ENCODE results near the gene WDR91.
"Not testable (repeated sequence)": the region's sequence is repeated elsewhere in the genome, so short reads cannot be mapped to it uniquely, and the experiment has no call there.

WDR91 gene

DNA sequence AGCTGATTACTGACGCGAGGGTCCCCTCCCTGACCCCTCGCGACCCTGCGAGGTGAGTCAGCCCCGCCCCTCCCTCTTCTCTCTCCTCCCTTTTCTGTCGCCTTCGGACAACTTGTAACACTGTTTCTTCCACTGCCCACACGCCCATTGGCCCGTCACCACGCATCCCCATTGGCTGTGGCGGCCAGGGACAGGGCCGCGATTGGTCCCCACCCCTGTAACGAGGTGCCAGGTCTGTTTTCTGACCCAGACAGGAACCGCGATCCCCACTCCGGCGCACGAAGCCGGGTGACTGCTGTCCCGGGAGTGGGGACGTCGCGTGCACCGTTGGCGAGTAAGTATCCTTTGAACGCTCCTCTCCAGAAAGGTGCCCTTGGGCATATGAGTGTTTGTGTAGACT is 22.2 kb upstream of the WDR91 start, which contains the start of gene STRA8:
STRA8 (plus strand) TSS at position 269 of the 400 bp plus-strand sequence. CDS start 6,687 bp downstream, outside the sequence.
- H3K9me3 ChIP-seq (ENCODE audit: control insufficient read depth, insufficient read depth, low read length): no peaks in the 10 kb centered on the region
- no CpG with 5 or more reads among the region's 28 CpGs for WGBS (ENCODE audit: insufficient coverage, insufficient read length)
- no peaks in the 10 kb centered on the region for H3K27me3 ChIP-seq (ENCODE audit: control insufficient read depth, insufficient read depth, low read length)
- H3K4me3 ChIP-seq (ENCODE audit: low read length): no peak within 1 kb of the TSS
- H3K27ac ChIP-seq (ENCODE audit: low read length): no peak within 1 kb of the TSS
- H3K36me3 ChIP-seq (ENCODE audit: control insufficient read depth, insufficient read depth, low read length): no peaks in the 10 kb centered on the region
- H3K4me1 ChIP-seq (ENCODE audit: control insufficient read depth, insufficient read depth, low read length): no peaks in the 10 kb centered on the region
- no peak for DNase-seq (ENCODE audit: low read depth, low spot score)

- no peaks in the 10 kb centered on the region for H3K36me3 ChIP-seq (ENCODE audit: control insufficient read depth, insufficient read depth, low read length)
- no peak for DNase-seq (ENCODE audit: low read depth, low spot score)
- H3K9me3 ChIP-seq (ENCODE audit: control insufficient read depth, insufficient read depth, low read length): no peaks in the 10 kb centered on the region
- no CpG with 5 or more reads among the region's 13 CpGs for WGBS (ENCODE audit: insufficient coverage, insufficient read length)
- no peaks in the 10 kb centered on the region for H3K4me1 ChIP-seq (ENCODE audit: control insufficient read depth, insufficient read depth, low read length)
- no peak overlapping the region for H3K4me3 ChIP-seq (ENCODE audit: low read length)
- H3K27me3 ChIP-seq (ENCODE audit: control insufficient read depth, insufficient read depth, low read length): no peaks in the 10 kb centered on the region
- no peak overlapping the region for H3K27ac ChIP-seq (ENCODE audit: low read length)
Measured at GRCh38 chr7:135232720-135233119, 21.4 kb upstream of the WDR91 start.

DNA sequence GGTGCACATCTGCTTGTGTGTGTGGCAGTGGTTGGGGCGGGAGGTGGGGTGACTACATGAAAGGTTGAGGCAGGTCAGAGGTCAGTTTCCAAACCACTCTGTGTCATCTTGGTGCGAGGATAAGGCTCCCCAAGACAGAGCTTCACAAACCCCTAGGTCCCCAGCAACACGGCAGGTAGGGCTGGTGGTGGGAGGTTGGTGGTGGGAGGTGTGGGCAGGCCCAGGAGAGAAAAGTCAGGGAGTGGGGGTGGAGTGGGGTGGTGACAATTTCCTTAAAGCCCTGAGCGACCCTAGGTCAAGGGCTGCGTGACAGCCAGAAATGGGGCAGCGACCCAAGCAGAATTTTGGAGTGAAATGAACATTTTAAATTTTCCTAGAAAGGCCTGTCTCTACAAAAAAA is 20.8 kb upstream of the WDR91 start:
- no peak for DNase-seq (ENCODE audit: low read depth, low spot score)
- no peaks in the 10 kb centered on the region for H3K9me3 ChIP-seq (ENCODE audit: control insufficient read depth, insufficient read depth, low read length)
- no CpG with 5 or more reads among the region's 6 CpGs for WGBS (ENCODE audit: insufficient coverage, insufficient read length)
- H3K4me1 ChIP-seq (ENCODE audit: control insufficient read depth, insufficient read depth, low read length): no peaks in the 10 kb centered on the region
- H3K4me3 ChIP-seq (ENCODE audit: low read length): no peak overlapping the region
- no peak overlapping the region for H3K27ac ChIP-seq (ENCODE audit: low read length)
- no peaks in the 10 kb centered on the region for H3K36me3 ChIP-seq (ENCODE audit: control insufficient read depth, insufficient read depth, low read length)
- no peaks in the 10 kb centered on the region for H3K27me3 ChIP-seq (ENCODE audit: control insufficient read depth, insufficient read depth, low read length)

GRCh38 chr7:135231686-135232085 is 20.4 kb upstream of the WDR91 start:
- Histone ChIP-seq H3K9me3 (ENCODE audit: control insufficient read depth, insufficient read depth, low read length) (no peaks in the 10 kb centered on the region), H3K4me3 (ENCODE audit: low read length) (no peak overlapping the region), H3K36me3 (ENCODE audit: control insufficient read depth, insufficient read depth, low read length) (no peaks in the 10 kb centered on the region), H3K27ac (ENCODE audit: low read length) (no peak overlapping the region), H3K27me3 (ENCODE audit: control insufficient read depth, insufficient read depth, low read length) (no peaks in the 10 kb centered on the region), H3K4me1 (ENCODE audit: control insufficient read depth, insufficient read depth, low read length) (no peaks in the 10 kb centered on the region)
- no peak for DNase-seq (ENCODE audit: low read depth, low spot score)

DNA sequence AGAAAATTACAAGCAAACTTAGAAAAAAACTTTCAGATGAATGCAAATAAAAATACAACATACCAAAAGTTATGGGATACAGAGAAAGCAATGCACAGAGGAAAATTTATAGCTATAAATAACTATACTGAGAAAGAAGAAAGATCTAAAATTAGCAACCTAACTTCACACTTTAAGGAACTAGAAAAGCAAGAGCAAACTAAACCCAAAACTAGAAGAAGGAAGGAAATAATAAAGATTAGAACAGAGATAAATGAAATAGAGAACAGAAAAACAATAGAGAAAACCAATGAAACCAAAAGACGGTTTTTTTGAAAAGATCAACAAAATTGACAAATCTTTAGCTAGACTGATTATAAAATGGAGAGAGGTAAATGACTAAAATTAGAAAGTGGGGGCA is 12.7 kb upstream of the WDR91 start:
- H3K4me1 ChIP-seq (ENCODE audit: control insufficient read depth, insufficient read depth, low read length): no peaks in the 10 kb centered on the region
- H3K36me3 ChIP-seq (ENCODE audit: control insufficient read depth, insufficient read depth, low read length): no peaks in the 10 kb centered on the region
- no peak overlapping the region for H3K27ac ChIP-seq (ENCODE audit: low read length)
- no peaks in the 10 kb centered on the region for H3K9me3 ChIP-seq (ENCODE audit: control insufficient read depth, insufficient read depth, low read length)
- DNase-seq (ENCODE audit: low read depth, low spot score): no peak
- no peak overlapping the region for H3K4me3 ChIP-seq (ENCODE audit: low read length)
- no peaks in the 10 kb centered on the region for H3K27me3 ChIP-seq (ENCODE audit: control insufficient read depth, insufficient read depth, low read length)
- WGBS (ENCODE audit: insufficient coverage, insufficient read length): no CpG with 5 or more reads among the region's 1 CpG

DNA sequence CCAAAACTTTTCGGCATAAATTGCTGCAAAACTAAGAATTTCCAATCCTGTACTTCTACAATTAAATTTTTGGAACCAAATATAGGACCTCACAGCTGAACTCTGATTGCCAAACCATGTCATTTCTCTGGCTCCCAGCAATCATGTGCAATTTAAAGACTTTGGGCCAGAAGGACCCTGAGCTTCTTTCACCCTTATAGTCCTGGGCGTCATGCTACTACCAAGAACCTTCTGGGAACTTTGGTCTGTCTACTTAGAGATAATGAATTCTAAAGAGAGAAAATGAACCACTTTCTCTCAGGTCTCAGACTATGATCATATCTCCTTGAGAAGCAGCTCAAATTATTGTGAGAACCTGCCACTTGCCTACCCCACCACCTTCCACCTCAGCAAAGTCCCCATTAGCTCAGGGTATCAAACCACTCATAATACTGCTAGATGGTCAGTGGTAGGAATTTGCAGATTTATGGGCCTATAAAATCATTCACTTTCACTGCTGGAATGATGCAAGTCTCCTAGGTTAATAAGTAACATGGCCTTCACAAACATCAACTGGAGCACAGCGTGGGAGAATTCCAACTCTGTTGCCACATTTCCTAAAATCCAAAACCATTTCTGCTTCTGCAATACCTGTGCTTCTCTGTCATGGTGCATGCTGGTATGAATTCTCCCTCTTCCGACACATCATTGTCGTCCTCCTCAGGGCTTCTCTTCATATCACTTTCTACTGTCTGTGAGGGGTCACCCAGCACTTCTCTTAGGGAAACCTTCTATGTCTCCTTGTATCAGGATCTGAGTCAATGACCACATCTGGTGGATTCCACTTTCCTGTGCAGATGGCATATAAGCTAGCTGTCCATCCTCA is 6.6 kb upstream of the WDR91 start:
- H3K27me3 ChIP-seq (ENCODE audit: control insufficient read depth, insufficient read depth, low read length): no peaks in the 10 kb centered on the region
- H3K27ac ChIP-seq (ENCODE audit: low read length): no peak overlapping the region
- no peak overlapping the region for H3K4me3 ChIP-seq (ENCODE audit: low read length)
- H3K36me3 ChIP-seq (ENCODE audit: control insufficient read depth, insufficient read depth, low read length): no peaks in the 10 kb centered on the region
- H3K4me1 ChIP-seq (ENCODE audit: control insufficient read depth, insufficient read depth, low read length): peaks cover 2% of the 10 kb centered on the region; the same call in 1 of the 2 replicates
- no peaks in the 10 kb centered on the region for H3K9me3 ChIP-seq (ENCODE audit: control insufficient read depth, insufficient read depth, low read length)
- WGBS (ENCODE audit: insufficient coverage, insufficient read length): no CpG with 5 or more reads among the region's 5 CpGs
- no peak for DNase-seq (ENCODE audit: low read depth, low spot score)

DNA sequence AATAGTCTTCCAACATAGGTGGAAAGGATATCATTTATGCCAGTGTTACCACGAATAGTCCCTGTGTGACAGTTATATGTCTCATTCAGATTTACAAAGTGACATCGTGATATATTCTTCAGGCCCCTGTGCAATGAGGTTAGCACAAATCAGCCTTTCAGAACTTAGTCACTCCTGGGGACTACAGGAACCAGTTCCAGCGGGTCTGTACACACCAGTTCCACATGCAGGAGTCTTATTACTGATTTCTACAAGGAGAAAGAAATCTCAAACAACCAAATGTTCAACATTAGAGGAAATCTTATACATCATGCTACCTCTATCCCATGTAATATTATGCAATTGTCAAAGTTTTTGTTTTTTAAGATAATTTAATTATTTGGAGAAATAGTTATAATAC is 4.4 kb upstream of the WDR91 start:
- H3K27me3 ChIP-seq (ENCODE audit: control insufficient read depth, insufficient read depth, low read length): no peaks in the 10 kb centered on the region
- H3K4me3 ChIP-seq (ENCODE audit: low read length): no peak overlapping the region
- peaks cover 2% of the 10 kb centered on the region; the same call in 1 of the 2 replicates for H3K4me1 ChIP-seq (ENCODE audit: control insufficient read depth, insufficient read depth, low read length)
- no peaks in the 10 kb centered on the region for H3K9me3 ChIP-seq (ENCODE audit: control insufficient read depth, insufficient read depth, low read length)
- H3K27ac ChIP-seq (ENCODE audit: low read length): no peak overlapping the region
- no peak for DNase-seq (ENCODE audit: low read depth, low spot score)
- no peaks in the 10 kb centered on the region for H3K36me3 ChIP-seq (ENCODE audit: control insufficient read depth, insufficient read depth, low read length)
- WGBS (ENCODE audit: insufficient coverage, insufficient read length): no CpG with 5 or more reads among the region's 3 CpGs

DNA sequence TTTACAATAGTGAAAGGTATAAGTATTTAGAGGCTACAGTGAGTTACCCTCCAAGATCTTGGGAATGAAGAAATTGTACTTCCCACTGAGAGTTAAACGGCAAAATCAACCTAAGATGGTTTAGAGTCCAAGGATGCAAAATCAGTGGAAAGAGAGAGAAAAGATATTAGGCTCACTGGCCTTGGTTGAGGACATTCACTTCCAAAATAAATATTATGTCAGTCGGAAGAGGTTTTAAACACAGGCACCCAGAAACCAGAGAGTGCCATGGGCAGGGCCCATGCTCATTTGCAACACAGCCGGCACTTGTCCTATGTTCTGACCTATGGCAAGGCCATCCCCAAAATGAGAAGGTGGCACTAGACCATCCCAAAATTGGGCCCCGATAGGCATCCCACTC is 3.9 kb upstream of the WDR91 start:
- Histone ChIP-seq H3K9me3 (ENCODE audit: control insufficient read depth, insufficient read depth, low read length) (no peaks in the 10 kb centered on the region), H3K4me3 (ENCODE audit: low read length) (no peak overlapping the region), H3K4me1 (ENCODE audit: control insufficient read depth, insufficient read depth, low read length) (peaks cover 2% of the 10 kb centered on the region; the same call in 1 of the 2 replicates), H3K36me3 (ENCODE audit: control insufficient read depth, insufficient read depth, low read length) (no peaks in the 10 kb centered on the region), H3K27me3 (ENCODE audit: control insufficient read depth, insufficient read depth, low read length) (no peaks in the 10 kb centered on the region), H3K27ac (ENCODE audit: low read length) (no peak overlapping the region)
- DNase-seq (ENCODE audit: low read depth, low spot score): no peak
- WGBS (ENCODE audit: insufficient coverage, insufficient read length): no CpG with 5 or more reads among the region's 4 CpGs

DNA sequence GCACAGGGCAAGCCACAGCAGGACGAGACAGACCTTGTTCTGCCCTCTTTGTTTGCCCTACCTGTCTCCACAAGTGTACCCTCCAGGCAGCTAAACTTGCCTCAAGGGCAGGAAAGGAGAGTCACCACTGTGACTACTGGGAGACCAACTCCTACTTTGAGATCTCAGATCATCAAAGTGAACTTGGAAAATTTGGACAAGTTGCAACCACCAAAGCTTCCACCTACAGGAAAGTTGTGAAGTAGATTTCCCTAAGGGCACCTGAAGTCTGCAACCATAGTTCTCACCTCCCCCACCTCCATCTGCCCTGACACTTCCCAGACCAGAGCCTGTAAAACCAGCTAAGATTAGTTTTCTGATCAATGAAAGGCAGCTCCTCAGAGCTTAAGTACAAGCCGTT is 2.5 kb upstream of the WDR91 start:
- no peaks in the 10 kb centered on the region for H3K27me3 ChIP-seq (ENCODE audit: control insufficient read depth, insufficient read depth, low read length)
- no peaks in the 10 kb centered on the region for H3K36me3 ChIP-seq (ENCODE audit: control insufficient read depth, insufficient read depth, low read length)
- no peaks in the 10 kb centered on the region for H3K9me3 ChIP-seq (ENCODE audit: control insufficient read depth, insufficient read depth, low read length)
- no peak overlapping the region for H3K4me3 ChIP-seq (ENCODE audit: low read length)
- H3K4me1 ChIP-seq (ENCODE audit: control insufficient read depth, insufficient read depth, low read length): peaks cover 2% of the 10 kb centered on the region; the same call in 1 of the 2 replicates
- no peak overlapping the region for H3K27ac ChIP-seq (ENCODE audit: low read length)
- DNase-seq (ENCODE audit: low read depth, low spot score): no peak
- no CpG with 5 or more reads among the region's 2 CpGs for WGBS (ENCODE audit: insufficient coverage, insufficient read length)

DNA sequence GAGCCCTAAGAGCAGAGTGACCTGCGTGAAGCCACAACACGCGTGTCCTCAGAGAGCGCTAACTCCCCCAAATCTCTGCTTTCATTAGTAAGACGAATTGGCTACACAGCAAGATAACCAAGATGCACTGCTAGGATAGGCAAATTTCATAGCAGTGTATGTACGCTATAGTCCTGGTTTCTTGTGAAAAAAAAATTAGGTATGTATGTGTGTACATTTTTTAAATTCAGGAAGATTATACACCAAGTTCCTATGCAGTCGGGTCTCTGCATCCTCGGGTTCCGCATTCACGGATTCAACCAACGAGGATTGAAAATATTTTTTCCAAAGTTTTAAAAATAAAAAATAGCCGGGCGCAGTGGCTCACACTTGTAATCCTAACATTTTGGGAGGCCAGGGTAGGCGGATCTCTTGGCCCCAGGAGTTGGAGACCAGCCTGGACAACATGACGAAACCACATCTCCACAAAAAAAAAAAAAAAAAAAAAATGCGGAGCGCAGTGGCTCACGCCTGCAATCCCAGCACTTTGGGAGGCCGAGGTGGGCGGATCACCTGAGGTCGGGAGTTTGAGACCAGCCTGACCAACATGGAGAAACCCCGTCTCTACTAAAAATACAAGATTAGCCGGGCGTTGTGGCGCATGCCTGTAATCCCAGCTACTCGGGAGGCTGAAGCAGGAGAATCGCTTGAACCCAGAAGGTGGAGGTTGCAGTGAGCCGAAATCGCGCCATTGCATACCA is 790 bp upstream of the WDR91 start:
- H3K27me3 ChIP-seq (ENCODE audit: control insufficient read depth, insufficient read depth, low read length); H3K4me1 ChIP-seq (ENCODE audit: control insufficient read depth, insufficient read depth, low read length); H3K27ac ChIP-seq (ENCODE audit: low read length); H3K36me3 ChIP-seq (ENCODE audit: control insufficient read depth, insufficient read depth, low read length); DNase-seq (ENCODE audit: low read depth, low spot score); H3K9me3 ChIP-seq (ENCODE audit: control insufficient read depth, insufficient read depth, low read length): not testable (repeated sequence)
- H3K4me3 ChIP-seq (ENCODE audit: low read length): peak overlapping the region; percentile 93
- no CpG with 5 or more reads among the region's 30 CpGs for WGBS (ENCODE audit: insufficient coverage, insufficient read length)
